NCI-H524 treated with DMSO at 0.1 percent for 48 hours (cell line): ENCODE measurements around the gene LRTM1.

Experiments
- DNase-seq: peaks from one replicate; lab custom pipeline; 2025; lab: John Stamatoyannopoulos, UW

Gene LRTM1

DNA sequence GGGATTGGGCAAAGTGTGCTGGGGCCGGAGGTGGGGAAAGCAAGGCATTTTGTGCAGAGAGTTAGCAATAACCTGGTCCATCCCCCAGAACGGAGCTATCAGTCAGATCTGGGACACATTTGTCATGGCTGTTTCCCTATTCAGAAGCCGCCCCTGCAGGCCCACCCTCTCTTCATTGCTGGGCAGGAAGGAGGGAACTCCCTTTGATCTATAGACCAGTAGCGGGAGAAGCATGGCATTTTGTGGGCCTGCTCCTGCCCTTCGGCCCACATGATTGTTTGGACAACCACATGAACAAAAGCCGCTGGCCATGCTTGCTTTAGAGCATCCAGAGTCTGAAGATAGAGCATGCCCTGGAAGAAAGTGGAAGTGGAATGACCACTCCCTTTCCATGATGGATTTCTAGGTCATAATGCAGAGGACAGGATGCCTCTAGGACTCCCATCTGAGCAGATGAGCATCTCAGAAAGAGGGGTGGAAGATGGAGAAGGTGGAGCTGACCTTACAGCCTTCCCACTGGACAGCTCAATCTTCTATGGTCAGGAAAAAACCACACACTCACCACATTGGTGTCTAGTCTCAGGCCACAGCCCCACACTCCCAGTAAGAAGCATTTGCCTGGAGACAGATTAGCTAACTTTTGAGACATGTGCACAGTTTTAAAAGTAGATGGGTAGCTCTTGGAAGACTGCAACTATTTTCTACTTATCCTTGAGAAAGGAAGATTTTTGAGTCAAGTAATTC, 11.9 kb upstream of the LRTM1 start:
- no peak for DNase-seq

DNA sequence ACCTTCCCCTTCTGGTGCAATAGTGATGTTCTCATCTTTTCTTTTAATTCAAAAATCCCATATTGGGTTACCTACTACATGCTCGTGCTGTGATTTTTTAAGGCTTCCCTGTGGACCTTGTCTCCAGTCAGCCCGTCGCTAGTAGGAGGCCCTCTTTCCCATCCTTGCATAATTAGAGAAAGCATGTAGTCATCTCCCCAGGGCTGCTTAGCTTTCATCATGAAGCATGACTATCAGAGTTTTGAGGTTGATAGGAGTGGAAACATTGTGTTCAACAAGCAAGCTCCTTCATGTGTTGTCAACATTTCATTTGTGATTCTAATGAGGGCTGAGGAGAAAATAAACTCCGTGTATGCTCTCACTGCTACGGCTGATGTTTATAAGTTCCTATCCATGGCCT, 8.7 kb upstream of the LRTM1 start:
- no peak for DNase-seq

DNA sequence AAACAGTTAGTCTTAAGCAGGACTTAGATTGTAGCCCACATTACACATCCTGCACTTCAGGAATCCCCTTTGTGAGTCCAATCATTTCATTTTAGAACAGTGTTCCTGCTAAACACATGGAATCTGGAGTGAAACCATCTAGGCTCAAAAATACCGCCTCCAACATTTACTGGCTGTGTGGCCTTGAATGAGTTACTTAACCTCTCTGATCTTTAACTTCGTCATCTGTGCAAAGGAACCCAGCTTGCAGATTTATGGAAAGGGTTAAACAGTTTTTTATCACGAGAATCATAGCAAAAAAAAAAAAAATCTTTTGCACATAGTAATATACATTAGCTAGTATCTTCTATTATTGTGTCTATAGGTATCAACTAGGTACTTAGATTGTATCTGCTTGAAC, 8.0 kb upstream of the LRTM1 start:
- no peak for DNase-seq

DNA sequence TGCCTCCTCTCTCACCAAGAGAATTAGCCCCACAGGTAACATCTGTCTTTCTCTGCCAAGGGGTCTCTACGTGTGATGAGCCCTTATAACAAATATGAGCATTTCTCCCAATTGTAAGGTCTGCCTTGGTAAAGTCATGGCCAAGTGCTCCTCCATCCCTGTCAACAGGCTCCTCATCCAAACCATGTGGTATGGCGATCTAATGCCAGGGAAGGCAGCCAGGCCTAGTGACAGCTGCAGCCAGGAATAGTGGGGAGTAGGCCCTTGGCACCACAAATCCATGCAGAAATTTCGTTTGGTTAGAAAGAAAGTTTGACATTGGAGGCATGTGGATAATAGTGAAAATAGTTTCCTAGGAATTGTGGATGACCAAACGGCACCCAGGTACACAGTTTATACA, 4.7 kb upstream of the LRTM1 start:
- DNase-seq = no peak

DNA sequence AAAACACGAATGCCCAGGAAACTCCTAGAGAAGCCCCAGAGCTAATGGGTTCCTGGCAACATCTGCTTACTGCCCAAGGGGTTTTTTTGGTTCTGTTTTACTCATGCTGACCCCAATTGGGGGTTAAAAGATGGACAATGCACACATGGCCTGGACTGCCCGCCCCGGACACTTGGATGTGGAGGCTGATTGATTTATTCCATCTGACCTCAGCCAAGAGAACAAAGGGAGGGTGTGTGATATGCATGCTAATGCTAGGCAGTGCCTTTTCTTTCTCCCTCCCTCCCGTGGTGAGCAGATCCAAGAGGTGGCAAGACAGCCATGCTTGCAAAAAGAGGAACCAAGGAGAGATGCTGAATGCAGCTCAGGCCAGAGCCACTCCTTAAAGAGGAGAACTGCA, 3.3 kb upstream of the LRTM1 start:
- no peak for DNase-seq

DNA sequence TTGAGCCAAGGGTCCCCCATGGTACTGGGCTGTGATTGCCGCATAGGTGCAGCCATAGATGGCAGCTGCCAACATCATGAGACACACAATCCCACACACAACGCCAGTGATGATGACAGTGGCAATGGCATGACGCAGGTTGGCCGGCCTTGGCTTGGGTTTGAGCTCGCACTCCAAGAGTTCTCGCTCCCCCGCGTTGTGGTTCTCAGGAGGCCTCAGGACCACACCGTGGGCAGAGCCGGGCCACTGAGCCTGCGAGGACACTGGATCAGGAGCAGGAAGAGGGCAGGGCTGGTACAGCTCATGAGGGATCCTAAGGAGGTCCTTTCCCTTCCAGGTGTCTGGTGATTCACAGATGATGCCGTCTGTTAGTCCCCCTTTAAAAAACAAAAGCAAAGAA, 9.3 kb downstream of the LRTM1 start:
- DNase-seq = no peak

DNA sequence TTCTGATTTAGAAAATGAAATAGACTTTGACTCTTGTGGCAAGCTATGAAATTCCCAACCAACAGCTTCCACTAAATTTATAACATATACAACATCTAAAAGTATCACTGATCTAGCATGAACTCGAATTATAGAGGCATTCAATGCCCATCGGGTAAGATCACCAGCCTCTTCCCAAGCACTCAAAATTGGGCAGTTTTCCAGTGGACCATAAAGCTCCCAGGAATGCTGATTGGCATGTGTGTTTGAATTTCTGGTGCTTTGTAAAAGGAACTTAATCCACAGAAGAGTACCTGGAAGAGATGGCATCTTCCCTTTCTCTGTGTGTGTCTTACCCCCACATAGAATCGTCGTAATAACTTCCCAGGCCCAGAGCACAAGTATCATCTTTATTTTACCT, 10.0 kb downstream of the LRTM1 start:
- DNase-seq = no peak

DNA sequence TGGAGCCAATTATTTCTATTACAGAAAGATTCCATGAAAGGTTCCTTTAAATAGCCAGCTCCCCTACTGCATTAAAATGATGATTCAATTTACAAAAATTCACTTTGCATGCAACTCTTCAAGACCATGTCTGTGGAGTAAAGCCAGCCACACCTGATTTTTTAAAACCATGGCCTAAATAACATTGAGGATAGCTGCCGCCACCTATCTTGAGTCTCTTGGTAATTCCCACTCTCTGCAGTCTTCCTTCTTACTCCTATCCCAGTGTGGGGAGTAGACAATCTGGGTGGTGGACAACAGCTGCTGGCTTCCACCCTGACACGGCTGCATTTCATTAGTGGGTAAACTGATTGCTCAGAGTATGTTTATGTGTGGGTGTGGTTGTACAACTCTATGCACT, 10.7 kb downstream of the LRTM1 start:
- no peak for DNase-seq

DNA sequence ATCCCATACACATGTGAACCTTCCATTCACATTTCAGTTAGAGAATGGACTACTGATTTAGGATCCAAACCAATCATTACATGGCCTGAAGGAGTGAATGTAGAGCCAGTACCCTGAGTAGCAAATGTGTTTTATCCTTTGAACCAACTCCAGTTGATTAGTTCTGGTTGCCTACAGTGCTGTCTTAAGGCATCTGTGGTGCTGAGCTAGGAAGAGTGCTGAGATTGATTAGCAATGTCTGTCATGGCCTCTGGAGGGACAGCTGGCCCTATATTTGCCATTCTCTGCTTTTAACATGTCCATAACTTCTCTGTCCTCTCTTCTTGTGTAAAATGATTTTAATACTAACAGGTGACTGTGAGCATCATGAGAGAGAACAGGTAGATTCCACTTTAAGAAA, 11.1 kb downstream of the LRTM1 start:
- DNase-seq = no peak

DNA sequence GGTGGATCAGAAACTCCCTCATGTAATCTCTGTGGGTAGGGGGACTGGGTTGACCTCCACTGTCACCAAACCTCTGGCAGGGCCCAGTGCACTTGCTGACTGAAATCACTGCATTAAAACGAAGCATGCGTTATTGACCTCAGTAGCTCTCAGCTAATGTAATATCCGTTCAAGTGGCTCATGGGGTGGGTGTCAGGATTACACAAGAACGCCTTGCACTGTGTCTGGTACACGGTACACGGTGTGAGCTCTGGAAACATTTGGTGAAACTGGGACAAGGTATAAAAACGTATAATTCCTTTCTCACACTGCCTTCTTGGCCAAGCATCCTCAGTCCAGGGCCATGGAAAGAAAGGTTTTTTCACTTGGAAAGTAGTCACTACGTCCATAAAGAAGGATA, 11.9 kb downstream of the LRTM1 start:
- no peak for DNase-seq

DNA sequence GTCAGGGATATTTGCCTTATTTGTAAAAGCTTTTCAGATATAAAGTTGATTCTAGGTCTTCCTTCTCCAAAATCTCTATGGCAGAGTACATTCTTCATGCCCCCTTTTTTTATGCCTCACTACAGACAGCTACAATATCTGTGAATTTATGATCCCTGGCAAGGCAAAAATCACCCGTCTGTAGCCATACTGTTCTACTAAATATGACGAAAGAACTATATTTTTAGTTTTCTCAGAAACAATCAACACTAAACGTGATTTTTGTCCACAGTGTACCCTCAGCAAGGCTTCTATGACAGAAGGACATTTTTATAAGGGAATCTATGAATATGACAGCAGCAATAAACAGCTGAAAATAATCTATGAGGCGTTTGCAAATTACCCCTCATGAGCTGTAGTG, 12.7 kb downstream of the LRTM1 start:
- DNase-seq = no peak

DNA sequence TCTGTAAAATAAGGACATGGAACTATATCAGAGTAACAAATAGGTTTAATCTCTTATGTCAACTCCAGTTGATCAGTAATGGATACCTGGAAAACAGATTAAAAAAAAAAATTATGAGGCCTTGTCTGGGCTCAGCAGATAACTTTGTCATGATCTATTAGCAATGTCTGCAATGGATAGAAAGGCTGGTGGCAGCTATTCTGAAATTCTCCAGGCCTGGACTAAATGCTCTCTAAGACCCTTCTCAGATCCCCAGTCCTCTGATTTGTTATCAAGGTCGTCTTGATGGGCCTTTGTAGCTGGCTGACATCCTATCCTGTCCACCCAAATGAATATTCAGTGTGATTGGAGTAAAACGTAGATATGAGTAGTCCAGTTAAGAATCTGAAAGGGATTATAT, 13.7 kb downstream of the LRTM1 start:
- no peak for DNase-seq

DNA sequence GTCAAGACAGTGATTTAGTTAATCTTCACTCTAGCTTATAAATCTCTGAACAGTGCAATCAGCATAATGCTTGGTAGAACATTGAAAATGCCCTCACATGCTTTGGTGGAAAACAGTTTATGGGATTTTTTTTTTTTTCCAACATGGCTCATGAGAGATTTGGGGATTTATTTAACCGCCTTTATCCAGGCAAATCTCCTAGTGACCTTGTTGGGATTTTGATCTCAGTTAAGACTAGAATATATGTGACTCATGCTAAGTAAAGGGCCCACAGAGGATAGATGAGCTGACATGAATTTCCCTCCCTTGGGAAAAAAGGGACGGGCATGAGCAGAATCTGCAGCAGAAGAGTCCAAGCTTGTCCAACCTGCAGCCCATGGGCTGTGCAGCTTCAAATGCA, 18.7 kb downstream of the LRTM1 start:
- DNase-seq = no peak

DNA sequence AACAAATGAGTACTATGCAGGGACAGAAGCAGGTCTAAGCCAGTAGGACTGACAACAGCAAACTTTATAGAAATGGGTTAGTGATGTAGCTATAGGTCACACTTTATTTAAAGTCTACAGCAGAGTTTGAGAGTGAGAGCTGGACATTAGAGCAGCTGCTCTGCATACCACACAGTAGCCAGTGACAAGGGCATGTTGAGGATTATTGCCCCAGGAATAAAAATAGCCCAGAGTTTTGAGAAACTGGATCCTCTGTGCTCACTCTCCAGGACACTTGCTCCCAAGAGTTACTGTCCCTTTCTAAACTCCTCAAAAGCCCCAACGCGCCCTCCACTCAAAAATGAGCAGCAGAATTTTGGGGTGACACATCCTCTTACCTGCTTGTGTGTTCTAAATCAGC, 21.1 kb downstream of the LRTM1 start:
- DNase-seq = no peak

DNA sequence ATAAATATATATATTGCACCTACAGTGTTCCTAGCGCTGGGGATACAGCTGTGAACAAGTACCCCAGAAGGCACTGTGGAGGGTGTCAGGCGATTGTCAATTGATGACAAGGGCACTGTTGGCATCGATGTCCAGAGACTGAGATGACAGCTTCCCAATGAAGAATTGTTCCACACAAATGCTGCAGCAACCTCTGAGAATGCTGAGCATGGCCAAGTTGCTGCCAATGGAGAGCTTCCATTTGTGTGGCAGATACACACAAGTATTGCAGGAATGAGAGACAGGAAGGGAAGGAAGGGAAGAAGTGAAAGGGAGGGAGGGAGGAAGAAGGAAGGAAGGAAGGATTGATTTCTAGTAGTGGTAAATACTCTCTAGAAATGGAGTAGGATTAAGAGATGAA, 21.9 kb downstream of the LRTM1 start:
- DNase-seq = no peak

DNA sequence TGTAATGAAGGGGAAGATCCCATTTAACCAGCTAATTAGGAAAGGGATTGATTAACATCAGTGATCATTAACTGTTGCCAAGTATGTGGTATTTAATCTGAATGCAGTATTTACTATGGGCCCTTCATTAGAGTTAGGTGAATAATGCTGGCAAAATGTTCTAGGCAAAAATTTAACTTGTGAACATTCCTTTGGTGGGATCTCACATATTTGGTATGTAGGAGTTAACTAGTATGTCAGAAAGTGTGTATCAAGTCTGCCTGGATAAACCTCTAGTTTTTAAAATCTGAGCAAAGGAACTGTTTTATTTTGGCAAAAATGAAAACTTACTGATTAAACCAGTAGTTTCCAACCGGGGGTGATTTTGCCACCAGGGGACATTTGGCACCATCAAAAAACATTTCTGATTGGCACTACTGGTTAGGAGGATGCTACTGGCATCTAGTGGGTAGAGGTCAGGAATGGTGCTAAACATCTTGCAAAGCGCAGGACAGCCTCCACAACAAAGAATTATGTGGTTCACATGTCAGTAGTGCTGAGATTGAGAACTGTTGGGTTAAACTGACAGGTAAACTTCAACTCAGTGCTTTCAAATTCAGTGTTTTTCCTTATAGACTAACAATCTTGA, 22.5 kb downstream of the LRTM1 start:
- no peak for DNase-seq

DNA sequence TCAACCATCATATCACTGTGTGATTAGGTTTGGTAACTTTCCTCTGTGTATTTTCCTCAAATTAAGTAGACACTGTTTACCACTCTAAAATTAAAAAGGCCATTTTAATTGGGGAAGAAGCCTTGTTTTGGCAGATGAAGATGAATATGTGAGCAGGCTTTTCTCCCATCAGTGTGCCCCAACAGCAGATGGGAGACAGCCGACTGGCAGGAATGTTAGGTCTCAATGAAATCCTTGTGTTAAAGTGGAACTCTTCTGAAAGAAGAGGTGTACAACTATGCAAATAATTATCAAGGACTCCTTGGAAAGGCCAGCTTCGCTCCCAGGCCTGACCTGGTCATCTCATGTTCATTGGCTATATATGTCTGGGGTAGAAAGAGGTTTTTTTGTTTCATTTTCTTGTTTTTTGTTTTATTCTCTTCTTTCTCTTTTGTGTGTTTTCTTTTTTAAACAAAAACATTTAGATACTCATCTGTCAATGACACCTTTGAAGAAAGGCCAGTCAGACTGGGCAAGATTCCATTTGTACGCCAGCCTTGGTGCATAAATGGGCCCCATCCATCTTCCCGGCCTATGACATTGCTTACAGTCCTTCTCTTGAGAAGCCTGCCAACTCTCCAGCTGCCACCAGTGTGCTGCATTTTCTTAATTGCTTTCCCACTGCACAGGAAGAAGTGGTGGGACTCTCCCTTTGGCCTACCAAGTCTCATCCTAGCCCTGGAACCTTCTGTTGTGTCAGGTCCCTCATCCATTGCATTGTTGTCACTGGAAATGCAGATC, 25.8 kb downstream of the LRTM1 start:
- no peak for DNase-seq

DNA sequence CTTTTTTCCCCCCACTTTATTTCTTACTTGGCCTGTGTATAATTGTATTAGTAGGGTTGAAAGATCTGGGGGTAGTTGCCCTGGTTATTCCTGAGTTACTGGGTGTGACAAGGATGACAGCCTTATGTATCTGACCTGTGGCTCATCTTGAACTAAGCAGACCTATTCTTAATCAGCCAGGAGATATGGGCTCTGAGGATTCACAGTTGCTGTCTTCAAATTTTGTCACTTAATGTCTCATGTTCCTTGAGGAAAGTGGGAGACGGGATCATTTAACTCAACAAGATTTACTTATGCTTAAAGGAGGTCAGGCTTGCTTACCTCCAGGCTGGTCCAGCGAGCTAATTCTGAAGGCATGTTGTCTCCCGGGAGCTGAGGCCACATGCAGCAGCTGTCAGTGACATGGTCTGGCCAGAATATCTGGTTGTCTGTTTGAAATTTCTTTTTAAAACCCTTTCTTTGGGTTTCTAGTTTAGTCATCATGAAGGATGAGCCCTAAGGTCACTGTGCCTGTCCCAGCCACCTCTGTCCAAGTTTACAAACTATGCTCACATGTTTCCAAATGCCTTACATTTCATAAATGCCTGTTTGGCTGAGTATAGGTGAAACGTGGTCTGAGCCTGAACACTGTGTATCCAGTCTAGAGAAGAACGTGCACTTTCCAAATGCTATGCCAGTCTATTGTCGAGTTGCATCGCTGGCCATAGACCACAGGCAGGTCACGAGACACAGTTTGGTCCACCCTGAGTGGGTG, 26.8 kb downstream of the LRTM1 start:
- DNase-seq = no peak

DNA sequence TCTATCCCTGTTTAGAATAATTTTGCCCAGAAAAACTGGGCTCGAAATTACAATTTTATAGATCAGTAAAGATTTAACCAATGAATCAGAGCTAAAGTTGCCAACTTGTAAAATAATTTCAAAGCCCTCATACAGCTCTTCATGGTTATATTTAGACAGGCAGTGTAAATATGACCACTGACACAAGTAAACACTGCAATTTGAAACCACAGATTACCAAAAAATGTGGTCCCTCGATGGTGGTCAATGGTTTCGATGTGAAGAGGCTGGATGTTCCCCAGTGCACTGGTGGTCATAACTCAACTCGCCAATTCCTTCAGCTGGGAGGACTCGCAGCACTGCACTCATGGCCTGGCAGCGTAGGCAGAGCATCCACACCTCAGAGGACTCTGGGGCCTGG, 28.6 kb downstream of the LRTM1 start:
- DNase-seq = no peak

DNA sequence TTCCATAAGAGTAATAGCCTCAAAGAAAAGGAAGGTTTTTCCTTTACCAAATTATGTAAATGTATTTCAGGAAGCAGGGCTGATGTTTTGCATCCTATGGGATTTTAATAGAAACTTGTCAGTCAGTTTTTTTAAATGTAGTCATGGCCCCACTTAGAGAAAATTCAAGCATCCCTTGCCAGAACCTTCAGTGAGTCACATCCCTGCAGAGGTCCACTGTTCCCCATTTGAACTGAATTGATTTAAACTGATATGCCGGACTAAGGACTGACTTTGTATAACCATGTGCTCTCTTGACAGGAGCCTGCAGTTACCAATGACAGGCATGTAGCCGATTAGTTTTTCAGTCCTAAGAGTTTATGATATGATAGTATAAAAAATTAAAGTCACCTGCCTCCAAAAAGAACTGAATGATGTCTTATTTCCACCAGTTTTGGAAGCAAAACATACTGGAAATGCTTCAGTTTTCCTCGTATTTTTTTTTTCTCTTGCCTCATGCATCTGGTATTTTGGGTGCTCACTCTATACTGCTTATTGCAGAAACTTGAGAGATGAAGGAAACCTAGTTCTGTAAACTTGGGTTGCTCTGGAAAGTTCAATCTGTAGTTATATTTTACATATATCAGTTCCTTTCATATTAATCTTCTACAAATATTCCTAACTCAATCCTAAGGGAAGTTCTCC, 30.7 kb downstream of the LRTM1 start:
- no peak for DNase-seq

DNA sequence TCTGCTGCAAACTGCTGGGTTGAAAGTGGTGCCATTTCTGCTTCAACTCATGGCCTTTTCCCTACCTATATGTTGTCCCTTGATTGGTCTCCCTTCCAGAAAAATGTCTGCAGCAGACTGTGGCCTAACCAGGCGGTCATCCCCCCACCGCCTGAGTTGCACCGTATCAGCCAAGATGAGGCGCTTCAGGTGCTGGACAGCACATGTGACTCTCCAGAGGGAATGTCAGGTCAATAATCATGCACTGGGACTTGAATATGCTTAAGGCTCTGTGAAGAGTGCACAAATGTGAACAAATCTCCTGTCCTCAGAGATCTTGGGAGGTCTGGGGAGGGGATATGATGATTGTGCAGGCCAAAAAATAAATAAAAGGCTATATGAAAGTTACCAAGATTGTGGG, 32.2 kb downstream of the LRTM1 start:
- no peak for DNase-seq

DNA sequence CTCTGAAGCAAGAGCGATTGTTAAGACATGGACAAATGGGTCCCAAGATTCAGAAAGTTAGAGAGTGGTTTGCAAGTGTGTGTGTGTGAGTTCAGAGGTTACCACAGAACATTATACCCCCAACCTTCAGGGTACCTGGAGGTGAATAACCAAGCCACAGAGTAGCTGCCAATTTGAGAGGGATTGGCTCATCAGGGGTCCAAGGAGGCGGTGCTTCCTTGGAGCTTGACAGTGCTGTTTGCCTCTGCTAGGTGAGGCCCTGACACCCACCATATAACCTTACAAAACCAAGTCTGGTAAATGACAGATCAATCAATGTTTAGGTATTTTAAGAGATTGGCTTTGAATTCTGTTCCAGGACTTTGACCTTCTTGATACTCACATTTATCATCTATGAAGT, 35.7 kb downstream of the LRTM1 start:
- no peak for DNase-seq
